ENCODE measurements around the gene AQP3. TPM values are rescaled to one million over a fixed set of nuclear protein-coding genes. Genes with fewer than 3 reads are reported as not detected.

AQP3 gene
- total and polyA plus RNA-seq, 2 of the 8 experiments (the other 6 are each of a cell fraction or from before 2014, with no cell fraction given) = 2.6 to 7.6 TPM

DNA sequence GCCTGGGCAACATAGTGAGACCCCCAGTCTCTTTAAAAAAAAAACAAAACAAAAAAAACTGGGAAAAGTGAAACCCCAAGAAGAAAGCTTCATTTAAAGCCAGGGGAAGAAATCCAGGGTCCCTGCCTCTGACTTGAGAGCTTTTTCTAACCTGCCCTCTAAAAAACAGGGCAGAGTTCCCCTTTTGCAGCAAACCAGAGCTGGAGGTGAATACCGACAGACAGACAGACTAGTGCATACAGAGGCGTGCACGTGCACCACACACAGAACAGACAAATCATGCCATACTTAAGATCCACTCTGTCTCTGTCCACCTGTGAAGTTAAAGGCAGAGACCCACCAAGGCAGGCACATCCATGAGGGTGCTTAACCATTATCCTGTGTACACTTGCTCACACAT is 11.7 kb upstream of the AQP3 start:
- H3K4me1 ChIP-seq (replicated peaks in 1 of 4; ENCODE audit: control insufficient read depth in 3 of 4, insufficient read depth in 4 of 4, low read length in 3 of 4) = no peaks in the 10 kb centered on the region
- H4K5ac ChIP-seq (ENCODE audit: insufficient read length, low read depth, low read length) = no peak overlapping the region
- H4K91ac ChIP-seq (replicated peaks; ENCODE audit: insufficient read length, low read length) = no peak overlapping the region
- no peak for DNase-seq (ENCODE audit: low read depth in 1 of 2, low spot score in 2 of 2)
- no peak overlapping the region for H3K4me2 ChIP-seq (ENCODE audit: insufficient read depth in 1 of 2, low read depth in 2 of 2, low read length in 2 of 2)
- no peak overlapping the region for H3K14ac ChIP-seq (ENCODE audit: insufficient read length)
- ChIA-PET POLR2A (ENCODE audit: partially characterized antibody) (interaction anchor here (0.7 to 2.9 kb wide), 9 partner anchors 8 to 83 kb away, joined by 3 to 19 read pairs (median 5); partner anchors contain the start of genes AQP3 and NOL6), CTCF (ENCODE audit: partially characterized antibody) (interaction anchor here (0.6 to 21.6 kb wide), 11 partner anchors 5 to 233 kb away, joined by 3 to 358 read pairs (median 4); partner anchors contain the start of genes AQP3 and NOL6)
- H2AFZ ChIP-seq (ENCODE audit: low read length) = no peak overlapping the region
- TF ChIP-seq SP4 (IDR thresholded peaks at IDR 0.05; ENCODE audit: low read length) = no peak
- no peak for TF ChIP-seq ATF3 (IDR thresholded peaks at IDR 0.05; ENCODE audit: insufficient read depth, low read depth, low read length)
- no peak for TF ChIP-seq TAF1 (IDR thresholded peaks at IDR 0.05; ENCODE audit: low read depth, low read length)
- TF ChIP-seq TBP (IDR thresholded peaks at IDR 0.05; ENCODE audit: low read depth, low read length) = no peak
- no peak for TF ChIP-seq GTF2F1 (IDR thresholded peaks at IDR 0.05; ENCODE audit: borderline replicate concordance, low read depth, low read length)
- no peak for TF ChIP-seq YY1 (IDR thresholded peaks at IDR 0.05; ENCODE audit: low read depth, low read length)
- no peak for TF ChIP-seq CHD2 (IDR thresholded peaks at IDR 0.05; ENCODE audit: low read length)
- no peak for TF ChIP-seq SRF (IDR thresholded peaks at IDR 0.05; ENCODE audit: low read depth, low read length)
- TF ChIP-seq RAD21 (IDR thresholded peaks at IDR 0.05 in 1 of 2, conservative IDR thresholded peaks at IDR 0.05 in 1 of 2; ENCODE audit: low read depth in 2 of 2, low read length in 2 of 2) = no peak
- no peak for TF ChIP-seq JUND (IDR thresholded peaks at IDR 0.05; ENCODE audit: low read length)
- TF ChIP-seq BCL11A (IDR thresholded peaks at IDR 0.05; ENCODE audit: low read depth in 2 of 2, low read length in 2 of 2) = no peak
- H3K9me3 ChIP-seq (ENCODE audit: insufficient read depth in 2 of 2, low read depth in 1 of 2, low read length in 1 of 2) = no peaks in the 10 kb centered on the region
- no peak for FAIRE-seq
- no peak overlapping the region for H2BK5ac ChIP-seq (ENCODE audit: low read depth, low read length)
- H3K23ac ChIP-seq (ENCODE audit: insufficient read length) = no peak overlapping the region
- 97% methylated on average over 3 of the region's 3 CpGs; no CpG with 5 or more reads in 1 of the 2 experiments for WGBS, 2 experiments (ENCODE audit: extremely low coverage in 1 of 2, insufficient coverage in 1 of 2, insufficient read length in 1 of 2, insufficient replicate concordance in 2 of 2, low coverage in 1 of 2, low lambda C conversion rate in 2 of 2, missing lambda C conversion rate in 1 of 2)
- no peaks in the 10 kb centered on the region for H3K27me3 ChIP-seq (replicated peaks in 1 of 4; ENCODE audit: control insufficient read depth in 3 of 4, extremely low read depth in 1 of 4, insufficient read depth in 3 of 4, low read length in 3 of 4)
- no peak overlapping the region for H2BK120ac ChIP-seq (replicated peaks; ENCODE audit: low read depth, low read length)
- no peak overlapping the region for H2BK15ac ChIP-seq (ENCODE audit: low read length)
- H3K36me3 ChIP-seq (ENCODE audit: control insufficient read depth in 2 of 4, insufficient read depth in 4 of 4, low read length in 3 of 4) = peaks cover 14 to 32% (median 24%) of the 10 kb centered on the region in 4 experiments; a peak in 6 of 8 replicates
- no peak overlapping the region for H3K4ac ChIP-seq (replicated peaks; ENCODE audit: insufficient read length, low read depth, low read length)
- peaks cover 0 to 8% of the 10 kb centered on the region in 2 experiments for H4K20me1 ChIP-seq (replicated peaks in 1 of 2; ENCODE audit: control insufficient read depth in 1 of 2, insufficient read depth in 2 of 2, low read length in 2 of 2)
- H2AK5ac ChIP-seq (ENCODE audit: low read depth, low read length) = no peak overlapping the region
- no peak overlapping the region for H3K27ac ChIP-seq (ENCODE audit: low read depth, low read length)
- no peak overlapping the region for H3K9ac ChIP-seq (replicated peaks in 1 of 4; ENCODE audit: extremely low read depth in 1 of 4, low read depth in 3 of 4, low read length in 3 of 4)
- no peak overlapping the region for H3K4me3 ChIP-seq (ENCODE audit: extremely low read depth in 1 of 4, insufficient read depth in 2 of 4, low read depth in 3 of 4, low read length in 4 of 4)
- no peaks in the 10 kb centered on the region for H3K79me1 ChIP-seq (ENCODE audit: low read depth, low read length)
- 0 out of 2 replicates have a peak, but pooled peaks cover 1% of the 10 kb centered on the region for H3K23me2 ChIP-seq (ENCODE audit: low read depth, low read length)
- H3K79me2 ChIP-seq (ENCODE audit: control insufficient read depth in 1 of 2, insufficient read depth in 2 of 2, low read length in 2 of 2) = no peaks in the 10 kb centered on the region
- no peak overlapping the region for H3K18ac ChIP-seq (ENCODE audit: extremely low read depth, low read length)
- H2BK12ac ChIP-seq (ENCODE audit: low read depth, low read length) = no peak overlapping the region
- H4K8ac ChIP-seq (ENCODE audit: extremely low read depth, insufficient read depth, low read length) = no peak overlapping the region; the same call in 1 of the 2 replicates
- H3K56ac ChIP-seq (replicated peaks; ENCODE audit: insufficient read length, low read depth, low read length) = no peak overlapping the region
- H2BK20ac ChIP-seq (ENCODE audit: low read length) = no peak overlapping the region
